Ovary (tissue), 3 donors: ENCODE results near the gene FAAH.

Experiments used
- EP300 ChIP-seq: sonication (generic); formaldehyde crosslinking; IDR thresholded peaks from one replicate; pipeline ENCODE4 v1.6.1; 2017; ENCODE audit warnings: antibody characterized with exemption
- POLR2A ChIP-seq: fragments of 450-650 bp; IDR thresholded peaks from one replicate; pipeline ENCODE4 v1.6.1; 2017; ENCODE audit warnings: antibody characterized with exemption, mild to moderate bottlenecking, moderate library complexity
- TF ChIP-seq, protein P1 (sequence below), 3 donors: fragments of 450-650 bp in 2 of 3; fragments of 200-600 bp in 1 of 3; IDR thresholded peaks; one replicate each; pipeline versions ENCODE4 v1.5.1 to v1.8.0; 2016 to 2022; ENCODE audit warnings: antibody characterized with exemption in 3 of 3, mild to moderate bottlenecking in 1 of 3
- donor health status: DM: no; HTN: no; CAD: no.

DNA sequence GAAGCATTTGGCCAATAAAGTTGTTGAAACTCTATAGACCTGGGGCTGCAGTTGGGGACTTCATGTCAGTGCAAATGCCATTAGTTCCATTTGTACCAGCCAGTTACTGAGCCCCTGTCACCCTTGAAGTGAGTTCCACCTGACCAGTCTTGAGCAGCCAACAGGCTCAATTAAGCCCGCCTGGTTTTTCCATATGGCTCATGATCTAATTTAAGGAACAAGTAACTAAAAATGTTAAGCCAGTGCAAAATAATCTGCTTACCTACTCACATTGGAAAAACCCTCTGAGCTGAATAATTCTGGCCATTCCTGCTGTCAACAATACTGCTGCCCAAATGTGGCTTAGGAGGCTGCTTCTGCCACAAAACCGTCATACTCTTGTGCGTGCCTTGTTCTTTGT lies 32.0 kb upstream of the FAAH start:
- TF ChIP-seq, protein P1, sequence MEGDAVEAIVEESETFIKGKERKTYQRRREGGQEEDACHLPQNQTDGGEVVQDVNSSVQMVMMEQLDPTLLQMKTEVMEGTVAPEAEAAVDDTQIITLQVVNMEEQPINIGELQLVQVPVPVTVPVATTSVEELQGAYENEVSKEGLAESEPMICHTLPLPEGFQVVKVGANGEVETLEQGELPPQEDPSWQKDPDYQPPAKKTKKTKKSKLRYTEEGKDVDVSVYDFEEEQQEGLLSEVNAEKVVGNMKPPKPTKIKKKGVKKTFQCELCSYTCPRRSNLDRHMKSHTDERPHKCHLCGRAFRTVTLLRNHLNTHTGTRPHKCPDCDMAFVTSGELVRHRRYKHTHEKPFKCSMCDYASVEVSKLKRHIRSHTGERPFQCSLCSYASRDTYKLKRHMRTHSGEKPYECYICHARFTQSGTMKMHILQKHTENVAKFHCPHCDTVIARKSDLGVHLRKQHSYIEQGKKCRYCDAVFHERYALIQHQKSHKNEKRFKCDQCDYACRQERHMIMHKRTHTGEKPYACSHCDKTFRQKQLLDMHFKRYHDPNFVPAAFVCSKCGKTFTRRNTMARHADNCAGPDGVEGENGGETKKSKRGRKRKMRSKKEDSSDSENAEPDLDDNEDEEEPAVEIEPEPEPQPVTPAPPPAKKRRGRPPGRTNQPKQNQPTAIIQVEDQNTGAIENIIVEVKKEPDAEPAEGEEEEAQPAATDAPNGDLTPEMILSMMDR (IDR thresholded peaks at IDR 0.05) = no peak
- no peak for TF ChIP-seq EP300
- no peak for TF ChIP-seq POLR2A
